ENCODE data around the gene LAMTOR4. TPM values are rescaled to one million over a fixed set of nuclear protein-coding genes. Genes with fewer than 3 reads are reported as not detected.

Gene LAMTOR4
- total and polyA plus RNA-seq, 2 of the 13 experiments (the other 11 are each of a cell fraction or from before 2014, with no cell fraction given) = 115 to 118 TPM

GRCh38 chr7:100127866-100128636 lies 20.7 kb upstream of the LAMTOR4 start (continued):
- TF ChIP-seq MEF2D (CRISPR knock-in tag; IDR thresholded peaks at IDR 0.05) = no peak
- 0 out of 2 replicates have a peak, but pooled peaks have one; percentile 31 for TF ChIP-seq TFDP1 (CRISPR knock-in tag; IDR thresholded peaks at IDR 0.05; ENCODE audit: borderline replicate concordance)
- no peak for TF ChIP-seq ZNF274 (CRISPR knock-in tag; IDR thresholded peaks at IDR 0.05)
- TF ChIP-seq ZNF747 (CRISPR knock-in tag; IDR thresholded peaks at IDR 0.05; ENCODE audit: borderline replicate concordance) = no peak
- TF ChIP-seq ARNT2 (CRISPR knock-in tag; IDR thresholded peaks at IDR 0.05; ENCODE audit: low read depth) = no peak; the same call in 1 of the 2 replicates
- TF ChIP-seq, protein P1, sequence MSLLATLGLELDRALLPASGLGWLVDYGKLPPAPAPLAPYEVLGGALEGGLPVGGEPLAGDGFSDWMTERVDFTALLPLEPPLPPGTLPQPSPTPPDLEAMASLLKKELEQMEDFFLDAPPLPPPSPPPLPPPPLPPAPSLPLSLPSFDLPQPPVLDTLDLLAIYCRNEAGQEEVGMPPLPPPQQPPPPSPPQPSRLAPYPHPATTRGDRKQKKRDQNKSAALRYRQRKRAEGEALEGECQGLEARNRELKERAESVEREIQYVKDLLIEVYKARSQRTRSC (CRISPR knock-in tag; IDR thresholded peaks at IDR 0.05; ENCODE audit: low read depth) = no peak
- TF ChIP-seq ZNF740 (CRISPR knock-in tag; IDR thresholded peaks at IDR 0.05) = no peak
- no peak; the same call in 1 of the 2 replicates for TF ChIP-seq UBTF (CRISPR knock-in tag; IDR thresholded peaks at IDR 0.05)
- no peak for TF ChIP-seq GPN1 (CRISPR knock-in tag; IDR thresholded peaks at IDR 0.05; ENCODE audit: borderline replicate concordance)
- peak; percentile 12; the same call in 1 of the 2 replicates for TF ChIP-seq ZNF768 (CRISPR knock-in tag; IDR thresholded peaks at IDR 0.05)
- TF ChIP-seq GFI1 (CRISPR knock-in tag; IDR thresholded peaks at IDR 0.05; ENCODE audit: borderline replicate concordance) = no peak
- no peak for TF ChIP-seq RCOR2 (CRISPR knock-in tag; IDR thresholded peaks at IDR 0.05)
- TF ChIP-seq PATZ1 (CRISPR knock-in tag; IDR thresholded peaks at IDR 0.05) = no peak
- 0 out of 2 replicates have a peak, but pooled peaks have one; percentile 2 for TF ChIP-seq ZNF296 (CRISPR knock-in tag; conservative IDR thresholded peaks at IDR 0.05)
- TF ChIP-seq PAXIP1 (CRISPR knock-in tag; conservative IDR thresholded peaks at IDR 0.05) = no peak
- TF ChIP-seq, protein P2, sequence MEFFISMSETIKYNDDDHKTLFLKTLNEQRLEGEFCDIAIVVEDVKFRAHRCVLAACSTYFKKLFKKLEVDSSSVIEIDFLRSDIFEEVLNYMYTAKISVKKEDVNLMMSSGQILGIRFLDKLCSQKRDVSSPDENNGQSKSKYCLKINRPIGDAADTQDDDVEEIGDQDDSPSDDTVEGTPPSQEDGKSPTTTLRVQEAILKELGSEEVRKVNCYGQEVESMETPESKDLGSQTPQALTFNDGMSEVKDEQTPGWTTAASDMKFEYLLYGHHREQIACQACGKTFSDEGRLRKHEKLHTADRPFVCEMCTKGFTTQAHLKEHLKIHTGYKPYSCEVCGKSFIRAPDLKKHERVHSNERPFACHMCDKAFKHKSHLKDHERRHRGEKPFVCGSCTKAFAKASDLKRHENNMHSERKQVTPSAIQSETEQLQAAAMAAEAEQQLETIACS (CRISPR knock-in tag; IDR thresholded peaks at IDR 0.05) = no peak
